Measurements from ENCODE around the gene ZNF862. TPM values are rescaled to one million over a fixed set of nuclear protein-coding genes. Genes with fewer than 3 reads are reported as not detected.

Gene ZNF862
- total RNA-seq, 2 donors from 2014 or later = 11.4 to 17.3 TPM

- no peak for TF ChIP-seq CTCF (IDR thresholded peaks at IDR 0.05)
- ATAC-seq (ENCODE audit: insufficient number of reproducible peaks, low FRiP score, low read depth) (no peak), DNase-seq (ENCODE audit: low spot score) (no peak)
- Histone ChIP-seq H3K4me3 (no peak overlapping the region), H3K27ac (no peak overlapping the region), H3K36me3 (no peaks in the 10 kb centered on the region), H3K27me3 (replicated peaks; ENCODE audit: insufficient read depth) (no peaks in the 10 kb centered on the region), H3K9me3 (no peaks in the 10 kb centered on the region), H3K4me1 (ENCODE audit: control insufficient read depth in 1 of 2, low read depth in 2 of 2) (peaks cover 5 to 16% of the 10 kb centered on the region in 2 donors)
Measured at GRCh38 chr7:149870701-149871483, 32.7 kb downstream of the ZNF862 start.

GRCh38 chr7:149871576-149871975 is 33.4 kb downstream of the ZNF862 start:
- no peak overlapping the region for H3K4me3 ChIP-seq
- no peaks in the 10 kb centered on the region for H3K36me3 ChIP-seq
- DNase-seq (ENCODE audit: low spot score) (no peak), ATAC-seq (ENCODE audit: insufficient number of reproducible peaks, low FRiP score, low read depth) (no peak)
- H3K4me1 ChIP-seq (ENCODE audit: control insufficient read depth in 1 of 2, low read depth in 2 of 2) = peaks cover 5 to 16% of the 10 kb centered on the region in 2 donors
- no peak for TF ChIP-seq CTCF (IDR thresholded peaks at IDR 0.05)
- no peaks in the 10 kb centered on the region for H3K9me3 ChIP-seq
- no peak overlapping the region for H3K27ac ChIP-seq
- H3K27me3 ChIP-seq (replicated peaks; ENCODE audit: insufficient read depth) = no peaks in the 10 kb centered on the region

- Histone ChIP-seq H3K9me3 (no peaks in the 10 kb centered on the region), H3K4me1 (ENCODE audit: control insufficient read depth in 1 of 2, low read depth in 2 of 2) (peaks cover 5 to 16% of the 10 kb centered on the region in 2 donors), H3K4me3 (peak overlapping the region; percentile 94), H3K27ac (peak overlapping the region; percentile 76 to 82), H3K36me3 (no peaks in the 10 kb centered on the region), H3K27me3 (replicated peaks; ENCODE audit: insufficient read depth) (no peaks in the 10 kb centered on the region)
- no peak for TF ChIP-seq CTCF (IDR thresholded peaks at IDR 0.05)
- peak; percentile 80 for ATAC-seq (ENCODE audit: insufficient number of reproducible peaks, low FRiP score, low read depth)
- DNase-seq (ENCODE audit: low spot score) = peak; percentile 42
Measured at GRCh38 chr7:149872419-149873073, 34.4 kb downstream of the ZNF862 start.

GRCh38 chr7:149873074-149873969 is 35.1 kb downstream of the ZNF862 start, which contains the start of gene ATP6V0E2:
TSS of gene ATP6V0E2 (plus strand) at chr7:149873969. CDS start at chr7:149874066, 97 bp downstream.
- no peaks in the 10 kb centered on the region for H3K36me3 ChIP-seq
- peak; percentile 81 for ATAC-seq (ENCODE audit: insufficient number of reproducible peaks, low FRiP score, low read depth)

More at GRCh38 chr7:149873074-149873969, 35.1 kb downstream of the ZNF862 start, which contains the start of gene ATP6V0E2:
- Histone ChIP-seq H3K4me1 (ENCODE audit: control insufficient read depth in 1 of 2, low read depth in 2 of 2) (peaks cover 5 to 16% of the 10 kb centered on the region in 2 donors), H3K9me3 (no peaks in the 10 kb centered on the region), H3K27me3 (replicated peaks; ENCODE audit: insufficient read depth) (no peaks in the 10 kb centered on the region), H3K27ac (peak within 1 kb of the TSS; percentile 76 to 82), H3K4me3 (peak within 1 kb of the TSS; percentile 94)
- TF ChIP-seq CTCF (IDR thresholded peaks at IDR 0.05) = no peak
- peak; percentile 82 for DNase-seq (ENCODE audit: low spot score)
